Mesothelial cell of epicardium (in vitro differentiated cells): ENCODE data around the gene SMIM22. TPM values are rescaled to one million over a fixed set of nuclear protein-coding genes. Genes with fewer than 3 reads are reported as not detected.

Experiments used
- DNase-seq, 2 experiments: peaks; one replicate each; pipeline ENCODE4 v3.0.0; 2021; ENCODE audit warnings: low spot score in 2 of 2; ENCODE audit not compliant: unreplicated experiment in 2 of 2
- H3K27ac Mint-ChIP-seq: 2 replicates; pipeline ENCODE4 v1.8.0; 2021; ENCODE audit warnings: mixed read lengths
- H3K27me3 Mint-ChIP-seq: 2 replicates; pipeline ENCODE4 v1.8.0; 2021; ENCODE audit warnings: low read depth, mixed read lengths
- H3K36me3 Mint-ChIP-seq: 2 replicates; pipeline ENCODE4 v1.8.0; 2021; ENCODE audit warnings: mixed read lengths
- H3K4me1 Mint-ChIP-seq: 2 replicates; pipeline ENCODE4 v1.8.0; 2021; ENCODE audit warnings: mixed read lengths
- H3K4me3 Mint-ChIP-seq: 2 replicates; pipeline ENCODE4 v1.8.0; 2021; ENCODE audit warnings: mild to moderate bottlenecking, moderate library complexity, mixed read lengths
- H3K9me3 Mint-ChIP-seq: 2 replicates; pipeline ENCODE4 v1.8.0; 2021; ENCODE audit warnings: mixed read lengths
- total RNA-seq: library from RNA; stranded (reverse); gene quantifications from 3 replicates; pipeline ENCODE4 v1.2.1, GENCODE V29; 2021
- TF ChIP-seq, protein P1 (sequence below): fragments of 200-600 bp; sonication (generic); IDR thresholded peaks from one replicate; pipeline ENCODE4 v1.5.0; 2021; ENCODE audit warnings: antibody characterized with exemption; ENCODE audit not compliant: unreplicated experiment

Gene SMIM22, protein sequence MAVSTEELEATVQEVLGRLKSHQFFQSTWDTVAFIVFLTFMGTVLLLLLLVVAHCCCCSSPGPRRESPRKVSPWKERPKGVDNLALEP
- total RNA-seq = not detected in 3 replicates

DNA sequence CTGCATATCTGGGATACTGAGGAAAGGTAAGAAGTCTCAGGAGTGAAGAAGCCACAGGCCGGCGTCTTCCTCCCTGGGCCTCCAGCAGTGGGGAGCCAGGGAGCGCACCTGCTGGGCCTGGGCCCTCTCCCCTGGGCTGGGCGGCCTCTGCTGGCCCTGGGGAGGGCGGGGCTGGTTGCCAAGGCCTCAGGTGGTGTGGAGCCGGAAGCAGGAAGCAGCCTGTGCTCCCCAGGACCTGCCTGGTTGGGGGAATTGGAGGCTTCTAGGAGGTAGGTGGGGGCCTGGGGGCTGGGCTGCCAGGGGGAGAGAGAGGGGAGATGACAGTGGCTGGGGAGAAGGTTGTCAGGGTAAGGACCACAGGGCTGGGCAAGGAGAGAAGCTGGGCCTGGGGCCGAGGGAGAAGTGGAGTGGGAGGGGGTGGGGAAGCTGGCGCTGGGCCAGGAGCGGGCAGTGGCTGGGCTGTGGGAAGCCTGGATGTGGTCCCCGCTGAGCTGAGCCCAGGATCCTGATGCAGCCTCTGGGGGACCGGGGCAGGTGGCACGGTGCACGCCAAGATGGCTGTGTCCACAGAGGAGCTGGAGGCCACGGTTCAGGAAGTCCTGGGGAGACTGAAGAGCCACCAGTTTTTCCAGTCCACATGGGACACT lies at the start of gene SMIM22:
SMIM22 (plus strand) TSS at position 189 of the 647 bp plus-strand sequence; CDS start at position 555, 366 bp downstream.
- Mint-ChIP-seq H3K4me1 (peaks cover under 1% of the 10 kb centered on the region), H3K27ac (no peak within 1 kb of the TSS), H3K36me3 (peaks cover 6% of the 10 kb centered on the region), H3K27me3 (no peaks in the 10 kb centered on the region), H3K9me3 (no peaks in the 10 kb centered on the region), H3K4me3 (no peak within 1 kb of the TSS)
- TF ChIP-seq, protein P1, sequence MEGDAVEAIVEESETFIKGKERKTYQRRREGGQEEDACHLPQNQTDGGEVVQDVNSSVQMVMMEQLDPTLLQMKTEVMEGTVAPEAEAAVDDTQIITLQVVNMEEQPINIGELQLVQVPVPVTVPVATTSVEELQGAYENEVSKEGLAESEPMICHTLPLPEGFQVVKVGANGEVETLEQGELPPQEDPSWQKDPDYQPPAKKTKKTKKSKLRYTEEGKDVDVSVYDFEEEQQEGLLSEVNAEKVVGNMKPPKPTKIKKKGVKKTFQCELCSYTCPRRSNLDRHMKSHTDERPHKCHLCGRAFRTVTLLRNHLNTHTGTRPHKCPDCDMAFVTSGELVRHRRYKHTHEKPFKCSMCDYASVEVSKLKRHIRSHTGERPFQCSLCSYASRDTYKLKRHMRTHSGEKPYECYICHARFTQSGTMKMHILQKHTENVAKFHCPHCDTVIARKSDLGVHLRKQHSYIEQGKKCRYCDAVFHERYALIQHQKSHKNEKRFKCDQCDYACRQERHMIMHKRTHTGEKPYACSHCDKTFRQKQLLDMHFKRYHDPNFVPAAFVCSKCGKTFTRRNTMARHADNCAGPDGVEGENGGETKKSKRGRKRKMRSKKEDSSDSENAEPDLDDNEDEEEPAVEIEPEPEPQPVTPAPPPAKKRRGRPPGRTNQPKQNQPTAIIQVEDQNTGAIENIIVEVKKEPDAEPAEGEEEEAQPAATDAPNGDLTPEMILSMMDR = no peak
- DNase-seq = no peak

DNA sequence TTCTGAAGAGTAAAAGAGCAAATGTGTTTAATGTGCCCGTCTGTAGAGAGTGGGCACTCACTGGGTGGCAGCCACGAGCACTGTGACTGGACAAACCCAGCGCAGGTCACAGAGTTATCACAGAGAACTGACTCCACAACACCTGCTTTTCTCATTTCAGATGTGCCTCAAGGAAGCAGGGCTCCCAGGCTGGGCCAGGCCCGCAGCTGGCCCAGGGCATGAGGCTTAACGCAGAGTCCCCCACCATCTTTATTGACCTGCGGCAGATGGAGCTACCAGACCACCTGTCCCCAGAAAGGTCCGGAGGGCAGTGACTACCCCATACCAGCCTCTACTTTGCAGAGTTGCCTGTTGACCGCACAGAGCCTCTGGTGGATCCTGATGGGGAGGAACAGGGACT lies 49.0 kb upstream of the SMIM22 start:
- Mint-ChIP-seq H3K4me3 (no peak overlapping the region), H3K27ac (no peak overlapping the region), H3K4me1 (no peaks in the 10 kb centered on the region), H3K27me3 (peaks cover 2% of the 10 kb centered on the region), H3K9me3 (no peaks in the 10 kb centered on the region), H3K36me3 (peaks cover 2% of the 10 kb centered on the region)
- no peak for DNase-seq
- TF ChIP-seq, protein P1 = no peak

DNA sequence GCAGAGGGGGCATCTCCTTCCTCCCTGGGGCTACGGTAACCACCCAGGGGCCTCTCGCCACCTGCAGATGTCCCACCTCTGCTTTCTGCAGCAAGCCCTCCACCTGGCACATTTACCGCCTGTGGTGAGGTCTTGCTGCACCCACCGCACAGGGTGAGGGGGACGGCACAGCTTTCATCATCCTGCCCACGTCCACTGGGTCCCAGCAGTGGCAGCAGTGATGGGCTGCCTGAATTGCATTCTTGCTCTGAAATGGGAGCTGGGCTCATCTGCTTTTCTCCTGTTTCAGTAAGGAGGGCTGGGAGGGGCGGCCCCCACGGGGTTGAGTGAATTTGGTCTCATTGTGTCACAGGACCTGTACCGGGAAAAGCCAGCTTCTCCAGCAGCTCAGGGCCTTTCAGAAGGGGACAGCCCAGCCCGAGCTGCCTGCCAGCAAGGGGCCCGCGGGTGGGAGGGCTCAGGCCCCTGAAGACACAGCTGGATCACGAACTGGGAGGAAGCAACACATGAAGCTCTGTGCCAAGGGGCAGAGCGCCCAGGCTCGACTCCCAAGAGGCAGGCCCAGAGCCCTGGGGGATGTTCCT lies 48.1 kb upstream of the SMIM22 start:
- TF ChIP-seq, protein P1 = no peak
- H3K27ac Mint-ChIP-seq = no peak overlapping the region
- no peaks in the 10 kb centered on the region for H3K4me1 Mint-ChIP-seq
- H3K4me3 Mint-ChIP-seq = no peak overlapping the region
- H3K27me3 Mint-ChIP-seq = peaks cover 2% of the 10 kb centered on the region
- H3K9me3 Mint-ChIP-seq = no peaks in the 10 kb centered on the region
- H3K36me3 Mint-ChIP-seq = peaks cover 5% of the 10 kb centered on the region
- DNase-seq = no peak

DNA sequence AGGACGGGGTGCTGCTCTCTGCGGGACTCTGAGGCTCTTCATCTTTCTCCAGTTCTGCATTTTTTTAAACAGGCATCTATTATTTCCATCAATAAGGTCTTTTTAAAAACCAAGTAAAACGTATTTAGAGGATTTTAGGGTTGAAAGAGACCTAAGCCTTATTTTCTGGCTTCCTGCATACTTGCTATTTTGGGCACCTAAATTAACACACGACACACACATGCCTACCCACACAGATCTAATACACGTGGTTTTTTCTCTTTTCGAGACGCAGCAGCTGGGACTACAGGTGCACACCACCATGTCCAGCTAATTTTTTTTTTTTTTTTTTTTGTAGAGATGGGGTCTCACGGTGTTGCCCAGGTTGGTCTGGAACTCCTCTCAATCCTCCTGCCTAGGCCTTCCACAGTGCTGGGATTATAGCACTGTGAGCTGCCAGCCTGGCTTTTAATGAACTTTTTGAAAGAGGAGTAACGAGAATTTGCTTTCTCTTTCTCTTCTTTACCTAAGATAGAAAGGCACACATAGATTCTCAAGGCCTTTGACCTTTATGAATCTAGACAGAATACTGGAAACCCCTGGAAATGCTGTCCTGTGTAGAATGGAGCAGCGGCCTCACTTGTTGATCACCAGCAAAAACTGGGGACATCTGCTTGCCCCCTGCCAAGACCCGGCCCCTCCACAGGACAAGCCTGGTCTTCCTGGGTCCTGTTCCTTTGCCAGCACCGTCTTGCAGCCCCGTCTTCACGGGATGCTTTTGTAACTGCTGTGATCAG lies 47.1 kb upstream of the SMIM22 start:
- Mint-ChIP-seq H3K36me3 (peaks cover 6% of the 10 kb centered on the region), H3K27ac (no peak overlapping the region), H3K4me3 (no peak overlapping the region), H3K4me1 (no peaks in the 10 kb centered on the region), H3K9me3 (no peaks in the 10 kb centered on the region), H3K27me3 (peaks cover 2% of the 10 kb centered on the region)
- TF ChIP-seq, protein P1 = no peak
- no peak for DNase-seq

DNA sequence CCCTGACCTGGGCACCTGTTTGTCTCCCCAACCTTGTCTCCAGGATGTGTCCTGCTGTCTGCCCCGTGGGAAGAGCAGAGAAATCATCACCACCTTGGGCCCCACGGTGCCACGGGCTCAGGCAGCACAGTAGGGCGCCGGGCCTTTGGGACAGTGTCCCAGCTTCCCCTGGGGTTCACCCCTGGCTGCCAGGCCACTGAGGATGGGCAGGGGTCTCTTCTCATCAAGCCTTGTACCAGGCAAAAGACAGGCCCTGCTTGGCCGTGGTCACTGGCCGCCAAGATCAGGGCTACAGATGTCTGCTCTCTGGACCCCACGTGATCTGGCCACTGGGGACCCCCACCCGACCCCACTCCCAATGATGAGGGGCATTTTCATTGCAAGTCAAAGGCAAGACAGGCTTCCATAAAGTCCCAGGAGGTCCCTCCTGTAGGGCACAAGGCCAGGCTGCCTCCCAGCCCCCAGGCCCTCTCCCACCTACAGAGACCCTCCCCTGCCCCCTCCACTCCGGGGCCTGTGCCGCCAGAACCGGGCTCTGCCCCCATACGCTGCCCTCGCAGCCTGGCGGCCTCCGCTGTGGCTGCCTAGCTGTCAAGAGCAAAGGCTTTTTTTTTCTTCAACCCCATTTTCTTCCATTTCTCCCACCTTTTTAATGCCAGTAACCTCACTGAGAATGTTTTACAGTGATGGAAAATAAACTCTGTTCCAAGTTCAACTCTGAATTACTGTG lies 46.3 kb upstream of the SMIM22 start:
- Mint-ChIP-seq H3K4me3 (no peak overlapping the region), H3K4me1 (no peaks in the 10 kb centered on the region), H3K36me3 (peaks cover 9% of the 10 kb centered on the region), H3K27me3 (no peaks in the 10 kb centered on the region), H3K9me3 (no peaks in the 10 kb centered on the region), H3K27ac (no peak overlapping the region)
- no peak for DNase-seq
- TF ChIP-seq, protein P1 = no peak
